Mesodermal cell (in vitro differentiated cells): Measurements from ENCODE around the gene LPO.

Source experiments
- H3K27ac ChIP-seq: 2 replicates; pipeline ENCODE4 v1.7.0; 2013; ENCODE audit warnings: mild to moderate bottlenecking, low read depth, low read length, moderate library complexity; ENCODE audit not compliant: severe bottlenecking
- H3K36me3 ChIP-seq: 2 replicates; pipeline ENCODE4 v1.7.1; 2013; ENCODE audit warnings: mild to moderate bottlenecking, low read length, moderate library complexity; ENCODE audit not compliant: control insufficient read depth, insufficient read depth
- H3K4me1 ChIP-seq: one replicate; pipeline ENCODE4 v1.7.1; 2013; ENCODE audit warnings: mild to moderate bottlenecking, low read length; ENCODE audit not compliant: insufficient read depth, control insufficient read depth, poor library complexity, severe bottlenecking
- H3K4me3 ChIP-seq: 2 replicates; pipeline ENCODE4 v1.7.0; 2013; ENCODE audit warnings: low read length, control low read depth, mild to moderate bottlenecking; ENCODE audit not compliant: insufficient read depth, poor library complexity, severe bottlenecking; ENCODE audit errors: extremely low read depth
- H3K9me3 ChIP-seq: 2 replicates; pipeline ENCODE4 v1.7.1; 2013; ENCODE audit warnings: mild to moderate bottlenecking, low read length, moderate library complexity; ENCODE audit not compliant: control insufficient read depth
- WGBS, 2 experiments: methylation state at CpG; one replicate each; pipeline ENCODE4 v1.1.5; 2013; ENCODE audit warnings: missing lambda C conversion rate in 2 of 2; ENCODE audit not compliant: insufficient coverage in 2 of 2; 5-methylcytosine and 5-hydroxymethylcytosine counted together

The LPO gene

GRCh38 chr17:58262149-58262548 is 23.8 kb downstream of the LPO start:
- no peaks in the 10 kb centered on the region for H3K36me3 ChIP-seq
- 87 to 92% methylated on average over 9 to 11 of the region's 11 CpGs for WGBS, 2 experiments
- H3K9me3 ChIP-seq, result no peaks in the 10 kb centered on the region
- H3K27ac ChIP-seq, result no peak overlapping the region
- no peaks in the 10 kb centered on the region for H3K4me1 ChIP-seq
- H3K4me3 ChIP-seq, result no peak overlapping the region

GRCh38 chr17:58263773-58264172 is 25.4 kb downstream of the LPO start:
- Histone ChIP-seq H3K36me3 (no peaks in the 10 kb centered on the region), H3K4me3 (no peak overlapping the region), H3K4me1 (no peaks in the 10 kb centered on the region), H3K9me3 (no peaks in the 10 kb centered on the region), H3K27ac (no peak overlapping the region)
- WGBS, 2 experiments, result no CpG with 5 or more reads among the region's 1 CpG

- H3K27ac ChIP-seq, result no peak overlapping the region
- H3K4me1 ChIP-seq, result no peaks in the 10 kb centered on the region
- 74 to 87% methylated on average over 3 of the region's 6 CpGs for WGBS, 2 experiments
- H3K36me3 ChIP-seq, result no peaks in the 10 kb centered on the region
- no peaks in the 10 kb centered on the region for H3K9me3 ChIP-seq
- H3K4me3 ChIP-seq, result no peak overlapping the region
These were observed 26.2 kb downstream of the LPO start for GRCh38 chr17:58264407-58265103.

- Histone ChIP-seq H3K27ac (no peak overlapping the region), H3K36me3 (no peaks in the 10 kb centered on the region), H3K9me3 (no peaks in the 10 kb centered on the region), H3K4me1 (no peaks in the 10 kb centered on the region), H3K4me3 (no peak overlapping the region)
- WGBS, 2 experiments, result 94% methylated on average over 2 of the region's 4 CpGs; no CpG with 5 or more reads in 1 of the 2 experiments
These were observed 26.9 kb downstream of the LPO start for GRCh38 chr17:58265271-58265670.

GRCh38 chr17:58265902-58266875 is 27.8 kb downstream of the LPO start:
- Histone ChIP-seq H3K36me3 (no peaks in the 10 kb centered on the region), H3K9me3 (no peaks in the 10 kb centered on the region), H3K27ac (no peak overlapping the region), H3K4me3 (no peak overlapping the region), H3K4me1 (no peaks in the 10 kb centered on the region)
- WGBS, 2 experiments, result 88 to 94% methylated on average over 5 of the region's 7 CpGs

- no peak overlapping the region for H3K27ac ChIP-seq
- no peak overlapping the region for H3K4me3 ChIP-seq
- H3K9me3 ChIP-seq, result no peaks in the 10 kb centered on the region
- WGBS, 2 experiments, result 88 to 93% methylated on average over 19 to 21 of the region's 22 CpGs
- no peaks in the 10 kb centered on the region for H3K4me1 ChIP-seq
- H3K36me3 ChIP-seq, result no peaks in the 10 kb centered on the region
These were observed 29.3 kb downstream of the LPO start for GRCh38 chr17:58267347-58268324.

- no peak overlapping the region for H3K4me3 ChIP-seq
- no peaks in the 10 kb centered on the region for H3K4me1 ChIP-seq
- WGBS, 2 experiments, result 94 to 97% methylated on average over 6 to 12 of the region's 12 CpGs
- no peaks in the 10 kb centered on the region for H3K36me3 ChIP-seq
- H3K9me3 ChIP-seq, result no peaks in the 10 kb centered on the region
- no peak overlapping the region for H3K27ac ChIP-seq
These were observed 29.9 kb downstream of the LPO start for GRCh38 chr17:58268326-58268725.

GRCh38 chr17:58268774-58269556 is 30.6 kb downstream of the LPO start:
- no peak overlapping the region for H3K27ac ChIP-seq
- H3K4me3 ChIP-seq, result no peak overlapping the region
- H3K4me1 ChIP-seq, result no peaks in the 10 kb centered on the region
- H3K9me3 ChIP-seq, result no peaks in the 10 kb centered on the region
- WGBS, 2 experiments, result 84 to 89% methylated on average over 3 of the region's 6 CpGs
- H3K36me3 ChIP-seq, result no peaks in the 10 kb centered on the region

GRCh38 chr17:58269557-58270291 is 31.3 kb downstream of the LPO start:
- 77 to 87% methylated on average over 2 to 6 of the region's 9 CpGs for WGBS, 2 experiments
- Histone ChIP-seq H3K27ac (no peak overlapping the region), H3K4me1 (no peaks in the 10 kb centered on the region), H3K4me3 (no peak overlapping the region), H3K36me3 (no peaks in the 10 kb centered on the region), H3K9me3 (no peaks in the 10 kb centered on the region)
